Psoas muscle (tissue), 8 donors: ENCODE results near the gene DRAXIN. TPM values are rescaled to one million over a fixed set of nuclear protein-coding genes. Genes with fewer than 3 reads are reported as not detected.

Source experiments
- ATAC-seq, 4 donors: fragments of 200-7000 bp; cut with Tn5 transposase; one replicate each; pipeline ENCODE4 v1.9.1; 2020; ENCODE audit warnings: moderate library complexity in 3 of 4, mild to moderate bottlenecking in 2 of 4
- DNase-seq, 2 donors: peaks; one replicate each; pipeline ENCODE4 v3.0.0-alpha.2; 2020
- H3K27ac ChIP-seq: fragments of 200-600 bp; one replicate; pipeline ENCODE4 v1.8.0; 2022
- H3K27me3 ChIP-seq, 3 donors: fragments of 200-600 bp in 1 of 3; one replicate each; pipeline versions ENCODE4 v1.6.1 to v1.8.0; 2013 to 2022; ENCODE audit warnings: low read length in 2 of 3, mild to moderate bottlenecking in 2 of 3, moderate library complexity in 1 of 3; ENCODE audit not compliant: insufficient read depth in 3 of 3
- H3K36me3 ChIP-seq, 2 donors: fragments of 200-600 bp in 1 of 2; one replicate each; pipeline versions ENCODE4 v1.6.1 to v1.8.0; 2013 to 2022; ENCODE audit warnings: low read depth in 1 of 2, mild to moderate bottlenecking in 1 of 2, moderate library complexity in 1 of 2; ENCODE audit not compliant: insufficient read depth in 1 of 2
- H3K4me1 ChIP-seq: fragments of 200-600 bp; one replicate; pipeline ENCODE4 v1.8.0; 2022
- H3K4me3 ChIP-seq: fragments of 200-600 bp; one replicate; pipeline ENCODE4 v1.8.0; 2022; ENCODE audit warnings: mild to moderate bottlenecking
- H3K9me3 ChIP-seq: fragments of 200-600 bp; one replicate; pipeline ENCODE4 v1.8.0; 2022
- CTCF ChIP-seq: fragments of 200-600 bp; IDR thresholded peaks from one replicate; pipeline ENCODE4 v1.8.0; 2022; ENCODE audit warnings: antibody characterized with exemption
- WGBS, 3 donors: extraction: QIAGEN DNeasy Blood & Tissue Kit; methylation state at CpG; one replicate each; pipeline versions ENCODE4 v1.1.6 to v1.1.7; 2013; 5-methylcytosine and 5-hydroxymethylcytosine counted together
- intact Hi-C, 2 donors: fragments of 100-400 bp; cut with DNase I; formaldehyde crosslinking; loops; one replicate each; pipeline versions ENCODE4 v1.11.0 to v1.14.2; 2022
- polyA plus RNA-seq, 3 donors: library from polyadenylated mRNA; stranded (reverse); fragments of 200-250 nt; gene quantifications; one replicate each; pipeline ENCODE4 v1.2.3, GENCODE V29; 2013
- total RNA-seq, 4 donors: library from RNA; stranded (reverse); fragmentation: NEBNext Ultra II Directional in 2 of 4; extraction: Animal tissue kit (Norgen Biotek cat#: 25700) in 2 of 4; gene quantifications; one replicate each; pipeline versions ENCODE4 v1.2.1 to v1.2.4, GENCODE V29; 2021 to 2023
- donor health status: healthy with polysubstance abuse.
- donor health status: DM: no; HTN: no; CAD: no; lungs with moderate emphysema.
- donor health status: Bipolar disorder and iron deficiency.
- donor health status: healthy.
- donor health status: DM: yes; HTN: yes; CAD: no.
- donor health status: DM: no; HTN: no; CAD: no.
- donor health status: DM: no; HTN: no; CAD: no.
- donor health status: DM: yes; HTN: yes; CAD: no.

Gene DRAXIN
- total and polyA plus RNA-seq, 7 donors = 0.01 to 0.65 (median 0.04) TPM; not detected in 4

GRCh38 chr1:11722538-11722937 lies 31.0 kb downstream of the DRAXIN start:
- H3K9me3 ChIP-seq = no peaks in the 10 kb centered on the region
- WGBS, 3 donors = 17 to 27% (median 22%) methylated on average over 2 of the region's 2 CpGs
- H3K4me3 ChIP-seq = no peak overlapping the region
- DNase-seq = no peak
- H3K27me3 ChIP-seq = no peaks in the 10 kb centered on the region
- H3K36me3 ChIP-seq = no peaks in the 10 kb centered on the region
- intact Hi-C loops = no loop called here
- TF ChIP-seq CTCF = no peak
- ATAC-seq = no peak
- no peak overlapping the region for H3K27ac ChIP-seq
- peaks cover 7% of the 10 kb centered on the region for H3K4me1 ChIP-seq

GRCh38 chr1:11725616-11726015 lies 34.1 kb downstream of the DRAXIN start:
- Histone ChIP-seq H3K27ac (no peak overlapping the region), H3K4me1 (no peaks in the 10 kb centered on the region), H3K9me3 (no peaks in the 10 kb centered on the region), H3K4me3 (no peak overlapping the region), H3K27me3 (no peaks in the 10 kb centered on the region), H3K36me3 (no peaks in the 10 kb centered on the region)
- TF ChIP-seq CTCF = no peak
- intact Hi-C loops = no loop called here
- DNase-seq (no peak), ATAC-seq (no peak)
- WGBS, 3 donors = 73 to 81% (median 77%) methylated on average over 5 of the region's 5 CpGs

DNA sequence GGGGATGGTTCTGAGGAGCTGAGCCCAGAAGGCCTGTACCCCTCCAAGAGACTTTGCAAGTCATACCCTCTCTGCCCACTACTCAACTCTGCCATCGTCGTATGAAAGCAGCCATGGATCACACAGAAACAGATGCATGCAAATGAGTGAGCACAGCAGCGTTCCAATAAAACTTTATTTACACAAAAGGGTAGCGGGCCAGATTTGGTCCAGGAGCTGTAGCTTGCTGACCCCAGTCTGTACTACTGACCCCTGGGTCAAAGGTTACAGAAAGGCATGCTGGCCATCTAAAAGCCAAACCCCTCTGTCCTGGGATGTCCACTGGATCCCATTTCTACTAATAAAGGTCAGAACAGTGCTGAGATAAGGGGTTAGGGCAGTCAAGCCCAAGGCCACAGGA lies 35.6 kb downstream of the DRAXIN start:
- Histone ChIP-seq H3K4me1 (no peaks in the 10 kb centered on the region), H3K4me3 (no peak overlapping the region), H3K27me3 (no peaks in the 10 kb centered on the region), H3K9me3 (no peaks in the 10 kb centered on the region), H3K36me3 (no peaks in the 10 kb centered on the region), H3K27ac (no peak overlapping the region)
- 93 to 96% (median 94%) methylated on average over 4 of the region's 4 CpGs for WGBS, 3 donors
- intact Hi-C loops = no loop called here
- ATAC-seq (no peak), DNase-seq (no peak)
- no peak for TF ChIP-seq CTCF

GRCh38 chr1:11728126-11728806 lies 36.8 kb downstream of the DRAXIN start:
- intact Hi-C loops = no loop called here
- Histone ChIP-seq H3K27me3 (no peaks in the 10 kb centered on the region), H3K4me3 (no peak overlapping the region), H3K4me1 (no peaks in the 10 kb centered on the region), H3K9me3 (no peaks in the 10 kb centered on the region), H3K27ac (no peak overlapping the region), H3K36me3 (no peaks in the 10 kb centered on the region)
- TF ChIP-seq CTCF = no peak
- no peak for DNase-seq
- no peak for ATAC-seq
- 95 to 100% (median 97%) methylated on average over 4 of the region's 4 CpGs for WGBS, 3 donors

DNA sequence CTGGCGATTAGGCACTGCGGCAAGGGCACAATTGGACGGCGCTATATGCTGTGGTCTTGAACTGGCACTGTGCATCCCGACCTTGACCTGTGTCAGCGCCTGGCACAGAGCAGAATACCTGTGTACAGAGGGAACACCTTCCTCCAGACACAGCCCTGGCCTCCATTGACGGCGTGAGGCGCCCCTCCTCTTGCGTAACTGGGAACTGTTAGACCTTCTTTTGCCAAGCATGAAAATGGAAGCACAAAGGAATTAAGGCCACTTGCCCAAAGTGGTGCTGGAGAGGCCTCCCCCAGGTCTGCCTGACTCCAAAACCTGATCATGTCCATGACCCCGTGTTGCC lies 37.6 kb downstream of the DRAXIN start:
- Histone ChIP-seq H3K36me3 (no peaks in the 10 kb centered on the region), H3K27me3 (no peaks in the 10 kb centered on the region), H3K27ac (no peak overlapping the region), H3K4me3 (no peak overlapping the region), H3K4me1 (no peaks in the 10 kb centered on the region), H3K9me3 (no peaks in the 10 kb centered on the region)
- ATAC-seq = no peak
- 91 to 94% (median 91%) methylated on average over 11 of the region's 11 CpGs for WGBS, 3 donors
- no peak for TF ChIP-seq CTCF
- intact Hi-C loops = no loop called here
- DNase-seq = no peak
